GM19351 (cell line): ENCODE data around the gene FFAR4.
"Not testable (repeated sequence)": the region's sequence is repeated elsewhere in the genome, so short reads cannot be mapped to it uniquely, and the experiment has no call there.

Experiments used
- ATAC-seq: cut with Tn5 transposase; IDR thresholded peaks from one replicate; pipeline ENCODE4 v1.9.1; 2021; ENCODE audit warnings: mild to moderate bottlenecking, moderate library complexity; ENCODE audit not compliant: unreplicated experiment

The FFAR4 gene

GRCh38 chr10:93566435-93567276, at the start of gene FFAR4:
FFAR4 (plus strand) TSS chr10:93566665; CDS start chr10:93566721, 56 bp downstream.
- ATAC-seq, result no peak

GRCh38 chr10:93518531-93518930, 47.9 kb upstream of the FFAR4 start:
- no peak for ATAC-seq

GRCh38 chr10:93535293-93535692, 31.2 kb upstream of the FFAR4 start:
- ATAC-seq, result no peak

- ATAC-seq, result not testable (repeated sequence)
Observed at GRCh38 chr10:93540871-93541270, 25.6 kb upstream of the FFAR4 start.

- ATAC-seq, result no peak
Observed at GRCh38 chr10:93541402-93542357, 24.8 kb upstream of the FFAR4 start.

- ATAC-seq, result no peak
Observed at GRCh38 chr10:93542358-93542791, 24.1 kb upstream of the FFAR4 start.

GRCh38 chr10:93546995-93547394, 19.5 kb upstream of the FFAR4 start:
- not testable (repeated sequence) for ATAC-seq

GRCh38 chr10:93547522-93547921, 18.9 kb upstream of the FFAR4 start:
- ATAC-seq, result no peak

- no peak for ATAC-seq
Observed at GRCh38 chr10:93548376-93549071, 17.9 kb upstream of the FFAR4 start.

GRCh38 chr10:93550606-93551005, 15.9 kb upstream of the FFAR4 start:
- ATAC-seq, result no peak

GRCh38 chr10:93552780-93553179, 13.7 kb upstream of the FFAR4 start:
- no peak for ATAC-seq

GRCh38 chr10:93553482-93554315, 12.8 kb upstream of the FFAR4 start:
- ATAC-seq, result no peak

- no peak for ATAC-seq
Observed at GRCh38 chr10:93554316-93554663, 12.2 kb upstream of the FFAR4 start.

- no peak for ATAC-seq
Observed at GRCh38 chr10:93554760-93555432, 11.6 kb upstream of the FFAR4 start.

GRCh38 chr10:93559490-93559889, 7.0 kb upstream of the FFAR4 start:
- no peak for ATAC-seq

GRCh38 chr10:93560541-93560940, 5.9 kb upstream of the FFAR4 start:
- ATAC-seq, result no peak

GRCh38 chr10:93565446-93565845, 1.0 kb upstream of the FFAR4 start:
- no peak for ATAC-seq

GRCh38 chr10:93567277-93568104, 1.0 kb downstream of the FFAR4 start:
- no peak for ATAC-seq

- no peak for ATAC-seq
Observed at GRCh38 chr10:93568105-93568390, 1.6 kb downstream of the FFAR4 start.
